B cell (primary cell): ENCODE results near the gene PLA2G4E. TPM values are rescaled to one million over a fixed set of nuclear protein-coding genes. Genes with fewer than 3 reads are reported as not detected.

Experiments
- ATAC-seq: fragments of 200-7000 bp; cut with Tn5 transposase; one replicate; pipeline ENCODE4 v1.10.0; 2021; ENCODE audit warnings: low read depth, mild to moderate bottlenecking, moderate number of reproducible peaks, moderate library complexity
- CTCF ChIA-PET: fragments of 350-600 bp; sonication (Branson Sonifier 250); formaldehyde crosslinking; loops from one replicate; lab custom pipeline; 2021; ENCODE audit warnings: antibody characterized with exemption, inconsistent platforms; lab: Charles Lee
- POLR2A ChIA-PET: fragments of 350-600 bp; sonication (Branson Sonifier 250); formaldehyde crosslinking; loops from one replicate; lab custom pipeline; 2021; ENCODE audit warnings: antibody characterized with exemption; lab: Charles Lee
- DNase-seq: peaks from one replicate; pipeline ENCODE4 v3.0.0; 2013
- H2AFZ ChIP-seq: 2 replicates; pipeline ENCODE4 v1.6.1; 2012; ENCODE audit warnings: mild to moderate bottlenecking, low read depth, low read length; ENCODE audit not compliant: insufficient read depth, poor library complexity, severe bottlenecking
- H3K27ac ChIP-seq, 2 donors: 1 replicate in 1 of 2; 2 replicates in 1 of 2; pipeline ENCODE4 v1.5.1; 2012 to 2013; ENCODE audit warnings: low read length in 2 of 2, mild to moderate bottlenecking in 2 of 2, moderate library complexity in 1 of 2
- H3K27me3 ChIP-seq, 4 experiments: fragments of 200-600 bp in 1 of 4; sonication (generic) in 1 of 4; replicated peaks in 1 of 4; 1 replicate in 2 of 4; 2 replicates in 2 of 4; pipeline versions ENCODE4 v1.6.1 to v1.7.0; 2013 to 2016; ENCODE audit warnings: low read length in 3 of 4, mild to moderate bottlenecking in 2 of 4, mixed read lengths in 1 of 4, moderate library complexity in 1 of 4; ENCODE audit not compliant: insufficient read depth in 4 of 4, control insufficient read depth in 3 of 4; ENCODE audit errors: control extremely low read depth in 1 of 4
- H3K36me3 ChIP-seq, 2 experiments: replicated peaks in 1 of 2; 1 replicate in 1 of 2; 2 replicates in 1 of 2; pipeline versions ENCODE4 v1.6.1 to v1.7.1; 2013; ENCODE audit warnings: low read length in 1 of 2; ENCODE audit not compliant: insufficient read depth in 2 of 2, control insufficient read depth in 1 of 2; ENCODE audit errors: control extremely low read depth in 1 of 2, extremely low read depth in 1 of 2
- H3K4me1 ChIP-seq, 2 donors: fragments of 200-600 bp in 1 of 2; sonication (generic) in 1 of 2; 1 replicate in 1 of 2; 2 replicates in 1 of 2; pipeline versions ENCODE4 v1.5.1 to v1.6.1; 2013 to 2017; ENCODE audit warnings: low read length in 2 of 2; ENCODE audit not compliant: control insufficient read depth in 2 of 2, insufficient read depth in 2 of 2
- H3K4me2 ChIP-seq: replicated peaks from 2 replicates; pipeline ENCODE3; 2012; ENCODE audit warnings: mild to moderate bottlenecking, low read depth, low read length; ENCODE audit not compliant: poor library complexity, severe bottlenecking
- H3K4me3 ChIP-seq, 5 experiments: fragments of 200-600 bp in 1 of 5; sonication (generic) in 1 of 5; 1 replicate in 3 of 5; 2 replicates in 2 of 5; pipeline versions ENCODE4 v1.5.1 to v1.7.0; 2011 to 2016; ENCODE audit warnings: low read length in 4 of 5, mild to moderate bottlenecking in 4 of 5, low read depth in 2 of 5, control low read depth in 1 of 5, moderate library complexity in 1 of 5; ENCODE audit not compliant: insufficient read depth in 1 of 5; ENCODE audit errors: control extremely low read depth in 1 of 5, extremely low read depth in 1 of 5
- H3K79me2 ChIP-seq: fragments of 200-600 bp; sonication (generic); one replicate; pipeline ENCODE4 v1.6.0; 2016; ENCODE audit warnings: low read length; ENCODE audit not compliant: control insufficient read depth, insufficient read depth
- H3K9ac ChIP-seq: fragments of 200-600 bp; sonication (generic); 2 replicates; pipeline ENCODE4 v1.6.1; 2017; ENCODE audit warnings: mild to moderate bottlenecking, low read length, moderate library complexity
- H3K9me3 ChIP-seq, 3 donors: one replicate each; pipeline versions ENCODE4 v1.6.1 to v1.7.1; 2013; ENCODE audit warnings: low read length in 2 of 3; ENCODE audit not compliant: control insufficient read depth in 2 of 3, insufficient read depth in 1 of 3; ENCODE audit errors: control extremely low read depth in 1 of 3
- H4K20me1 ChIP-seq: 2 replicates; pipeline ENCODE4 v1.6.0; 2012; ENCODE audit warnings: mild to moderate bottlenecking, low read length; ENCODE audit not compliant: insufficient read depth, control insufficient read depth, poor library complexity, severe bottlenecking
- H3K27ac Mint-ChIP-seq: one replicate; pipeline ENCODE4 v1.8.0; 2021; ENCODE audit warnings: mixed read lengths
- H3K27me3 Mint-ChIP-seq: one replicate; pipeline ENCODE4 v1.8.0; 2021; ENCODE audit warnings: mixed read lengths
- H3K4me1 Mint-ChIP-seq: one replicate; pipeline ENCODE4 v1.8.0; 2021; ENCODE audit warnings: mixed read lengths
- H3K4me3 Mint-ChIP-seq: one replicate; pipeline ENCODE4 v1.8.0; 2021; ENCODE audit warnings: mixed read lengths
- H3K9me3 Mint-ChIP-seq: one replicate; pipeline ENCODE4 v1.8.0; 2022; ENCODE audit warnings: mixed read lengths; ENCODE audit not compliant: insufficient read depth
- EZH2 ChIP-seq: IDR thresholded peaks from 2 replicates; pipeline ENCODE4 v1.6.1; 2012; ENCODE audit warnings: borderline replicate concordance, low read depth, mild to moderate bottlenecking, moderate library complexity, low read length; ENCODE audit not compliant: insufficient read depth, poor library complexity, severe bottlenecking
- WGBS: methylation state at CpG from one replicate; pipeline ENCODE4 v1.1.5; 2013; ENCODE audit warnings: missing lambda C conversion rate; ENCODE audit not compliant: insufficient coverage; 5-methylcytosine and 5-hydroxymethylcytosine counted together
- intact Hi-C: fragments of 100-400 bp; cut with micrococcal nuclease; formaldehyde crosslinking; loops from one replicate; pipeline ENCODE4 v1.10.0; 2022
- polyA plus RNA-seq: library from polyadenylated mRNA; depleted of rRNA; stranded (reverse); fragments of >200 nt; gene quantifications from 2 replicates; pipeline ENCODE4 v1.2.3, GENCODE V29; 2012
- total RNA-seq, 2 donors: library from RNA; stranded (reverse); fragments of 120-200 nt in 1 of 2; gene quantifications; 1 replicate in 1 of 2; 2 replicates in 1 of 2; pipeline versions ENCODE4 v1.2.3 to v1.2.4, GENCODE V29; 2013 to 2022
- TF ChIP-seq, protein P1 (sequence below): fragments of 200-600 bp; IDR thresholded peaks from one replicate; pipeline ENCODE4 v1.8.0; 2022; ENCODE audit warnings: antibody characterized with exemption, mild to moderate bottlenecking

Gene PLA2G4E
- total and polyA plus RNA-seq, 2 donors (not counting 1 experiment from before 2014, with no cell fraction given): not detected

DNA sequence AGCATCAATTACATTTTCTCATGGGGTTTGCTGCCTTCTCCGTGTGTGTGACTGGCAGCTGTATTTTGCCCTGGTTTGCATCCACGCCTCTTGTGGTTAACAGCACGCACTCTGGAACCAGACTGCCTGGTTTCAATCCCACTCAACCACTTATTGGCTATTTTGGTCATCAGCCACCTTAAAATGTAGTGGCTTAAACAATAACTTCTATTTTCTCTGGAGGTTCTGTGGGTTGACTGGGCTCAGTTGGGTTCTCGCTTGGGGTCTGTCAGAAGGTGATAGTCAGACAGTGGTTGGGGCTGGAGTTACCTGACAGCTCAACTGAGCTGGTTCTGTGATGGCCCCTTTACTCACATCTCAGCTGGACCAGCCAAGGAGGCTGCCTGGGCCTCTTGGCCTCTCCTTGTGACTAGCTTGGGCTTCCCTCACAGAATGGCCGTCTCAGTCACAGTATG is 85.2 kb downstream of the PLA2G4E start:
- POLR2A ChIA-PET: no interaction called here
- Mint-ChIP-seq H3K27me3 (no peaks in the 10 kb centered on the region), H3K4me3 (no peak overlapping the region), H3K27ac (peak overlapping the region; percentile 94), H3K9me3 (no peaks in the 10 kb centered on the region), H3K4me1 (peaks cover 36% of the 10 kb centered on the region)
- H3K4me3 ChIP-seq: no peak overlapping the region
- 39% methylated on average over 3 of the region's 5 CpGs for WGBS
- ATAC-seq: no peak
- no peak for DNase-seq
- TF ChIP-seq, protein P1, sequence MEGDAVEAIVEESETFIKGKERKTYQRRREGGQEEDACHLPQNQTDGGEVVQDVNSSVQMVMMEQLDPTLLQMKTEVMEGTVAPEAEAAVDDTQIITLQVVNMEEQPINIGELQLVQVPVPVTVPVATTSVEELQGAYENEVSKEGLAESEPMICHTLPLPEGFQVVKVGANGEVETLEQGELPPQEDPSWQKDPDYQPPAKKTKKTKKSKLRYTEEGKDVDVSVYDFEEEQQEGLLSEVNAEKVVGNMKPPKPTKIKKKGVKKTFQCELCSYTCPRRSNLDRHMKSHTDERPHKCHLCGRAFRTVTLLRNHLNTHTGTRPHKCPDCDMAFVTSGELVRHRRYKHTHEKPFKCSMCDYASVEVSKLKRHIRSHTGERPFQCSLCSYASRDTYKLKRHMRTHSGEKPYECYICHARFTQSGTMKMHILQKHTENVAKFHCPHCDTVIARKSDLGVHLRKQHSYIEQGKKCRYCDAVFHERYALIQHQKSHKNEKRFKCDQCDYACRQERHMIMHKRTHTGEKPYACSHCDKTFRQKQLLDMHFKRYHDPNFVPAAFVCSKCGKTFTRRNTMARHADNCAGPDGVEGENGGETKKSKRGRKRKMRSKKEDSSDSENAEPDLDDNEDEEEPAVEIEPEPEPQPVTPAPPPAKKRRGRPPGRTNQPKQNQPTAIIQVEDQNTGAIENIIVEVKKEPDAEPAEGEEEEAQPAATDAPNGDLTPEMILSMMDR: no peak
- TF ChIP-seq EZH2: no peak
- H3K4me2 ChIP-seq: peak overlapping the region; percentile 65
- CTCF ChIA-PET: interaction anchor here (0.8 to 4.2 kb wide), 3 partner anchors 31 to 162 kb away, joined by 3 to 19 read pairs (median 15); partner anchors contain the start of gene MAPKBP1
- H3K9me3 ChIP-seq: no peaks in the 10 kb centered on the region
- peaks cover 20 to 41% of the 10 kb centered on the region in 2 donors for H3K4me1 ChIP-seq
- H4K20me1 ChIP-seq: no peaks in the 10 kb centered on the region
- peaks cover 0 to 3% of the 10 kb centered on the region in 2 experiments for H3K36me3 ChIP-seq
- H3K27ac ChIP-seq: peak overlapping the region; percentile 33 to 78
- H3K9ac ChIP-seq: no peak overlapping the region
- intact Hi-C loops: loop anchor here (2.0 kb wide), 1 partner anchor 13 kb away; no protein-coding TSS in a partner anchor
- H3K79me2 ChIP-seq: peaks cover 24% of the 10 kb centered on the region
- no peaks in the 10 kb centered on the region for H3K27me3 ChIP-seq
- no peak overlapping the region for H2AFZ ChIP-seq

- H3K4me2 ChIP-seq: peak overlapping the region; percentile 65
- no peaks in the 10 kb centered on the region for H3K9me3 Mint-ChIP-seq
- DNase-seq (peak; percentile 63), ATAC-seq (peak; percentile 72)
- peak overlapping the region; percentile 44 for H3K9ac ChIP-seq
- CTCF ChIA-PET: interaction anchor here (0.6 to 4.2 kb wide), 4 partner anchors 31 to 162 kb away, joined by 3 to 19 read pairs (median 10); partner anchors contain the start of gene MAPKBP1
- H3K27ac Mint-ChIP-seq: peak overlapping the region; percentile 94
- peaks cover 24% of the 10 kb centered on the region for H3K79me2 ChIP-seq
- H2AFZ ChIP-seq: peak overlapping the region; percentile 48
- POLR2A ChIA-PET: interaction anchor here (0.6 to 0.7 kb wide), 3 partner anchors 11 to 449 kb away, joined by 3 to 7 read pairs (median 3); no protein-coding TSS in a partner anchor
- peak overlapping the region; percentile 53 for H3K4me3 Mint-ChIP-seq
- H3K4me3 ChIP-seq: peak overlapping the region in 1 of 5 experiments; percentile 21
- H3K27me3 Mint-ChIP-seq: no peaks in the 10 kb centered on the region
- H3K27me3 ChIP-seq: no peaks in the 10 kb centered on the region
- intact Hi-C loops: loop anchor here (1.0 kb wide), 1 partner anchor 107 kb away; the partner anchor contains the start of gene JMJD7
- H3K4me1 Mint-ChIP-seq: peaks cover 44% of the 10 kb centered on the region
- peaks cover 28 to 48% of the 10 kb centered on the region in 2 donors for H3K4me1 ChIP-seq
- TF ChIP-seq, protein P1: no peak
- no peak for TF ChIP-seq EZH2
- peak overlapping the region; percentile 33 to 78 for H3K27ac ChIP-seq
- no peaks in the 10 kb centered on the region for H4K20me1 ChIP-seq
- H3K36me3 ChIP-seq: no peaks in the 10 kb centered on the region
- no peaks in the 10 kb centered on the region for H3K9me3 ChIP-seq
- 9% methylated on average over 3 of the region's 4 CpGs for WGBS
Measured at GRCh38 chr15:41934843-41935242, 86.0 kb downstream of the PLA2G4E start.
